AG09309 (cell line): ENCODE data around the gene KCND3.

Experiments used
- DNase-seq: peaks from one replicate; pipeline ENCODE4 v3.0.0-alpha.2; 2010; ENCODE audit warnings: low read depth
- H3K4me3 ChIP-seq: 2 replicates; pipeline ENCODE4 v1.5.1; 2011; ENCODE audit warnings: mild to moderate bottlenecking, low read depth, low read length, moderate library complexity; ENCODE audit not compliant: control insufficient read depth
- TF ChIP-seq, protein P1 (sequence below): IDR thresholded peaks from 2 replicates; pipeline ENCODE4 v1.5.1; 2011; ENCODE audit warnings: mild to moderate bottlenecking, low read depth, low read length, inconsistent platforms; ENCODE audit not compliant: insufficient read depth, control insufficient read depth; ENCODE audit errors: missing control alignments

KCND3 gene

DNA sequence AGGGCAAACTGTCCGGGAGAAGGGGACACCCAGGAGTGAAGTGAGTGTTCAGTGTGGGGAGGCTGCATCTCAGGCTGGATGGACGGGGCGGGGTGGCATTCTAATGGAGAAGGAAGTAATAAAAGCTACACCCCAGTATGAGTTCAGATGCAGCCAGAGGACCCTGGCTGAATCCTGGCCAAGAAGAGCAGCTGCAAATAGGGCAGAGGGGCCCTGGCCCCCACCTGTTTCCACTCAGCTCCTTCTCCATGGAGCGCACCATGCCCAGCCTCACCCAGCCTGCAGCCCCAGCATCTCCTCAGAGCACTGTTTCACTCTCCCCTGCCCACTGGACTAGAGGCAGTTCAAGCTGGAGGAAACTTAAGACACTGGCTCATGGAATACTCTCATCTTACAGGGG is 46.4 kb downstream of the KCND3 start:
- no peak for DNase-seq
- no peak overlapping the region for H3K4me3 ChIP-seq
- TF ChIP-seq, protein P1, sequence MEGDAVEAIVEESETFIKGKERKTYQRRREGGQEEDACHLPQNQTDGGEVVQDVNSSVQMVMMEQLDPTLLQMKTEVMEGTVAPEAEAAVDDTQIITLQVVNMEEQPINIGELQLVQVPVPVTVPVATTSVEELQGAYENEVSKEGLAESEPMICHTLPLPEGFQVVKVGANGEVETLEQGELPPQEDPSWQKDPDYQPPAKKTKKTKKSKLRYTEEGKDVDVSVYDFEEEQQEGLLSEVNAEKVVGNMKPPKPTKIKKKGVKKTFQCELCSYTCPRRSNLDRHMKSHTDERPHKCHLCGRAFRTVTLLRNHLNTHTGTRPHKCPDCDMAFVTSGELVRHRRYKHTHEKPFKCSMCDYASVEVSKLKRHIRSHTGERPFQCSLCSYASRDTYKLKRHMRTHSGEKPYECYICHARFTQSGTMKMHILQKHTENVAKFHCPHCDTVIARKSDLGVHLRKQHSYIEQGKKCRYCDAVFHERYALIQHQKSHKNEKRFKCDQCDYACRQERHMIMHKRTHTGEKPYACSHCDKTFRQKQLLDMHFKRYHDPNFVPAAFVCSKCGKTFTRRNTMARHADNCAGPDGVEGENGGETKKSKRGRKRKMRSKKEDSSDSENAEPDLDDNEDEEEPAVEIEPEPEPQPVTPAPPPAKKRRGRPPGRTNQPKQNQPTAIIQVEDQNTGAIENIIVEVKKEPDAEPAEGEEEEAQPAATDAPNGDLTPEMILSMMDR: no peak

DNA sequence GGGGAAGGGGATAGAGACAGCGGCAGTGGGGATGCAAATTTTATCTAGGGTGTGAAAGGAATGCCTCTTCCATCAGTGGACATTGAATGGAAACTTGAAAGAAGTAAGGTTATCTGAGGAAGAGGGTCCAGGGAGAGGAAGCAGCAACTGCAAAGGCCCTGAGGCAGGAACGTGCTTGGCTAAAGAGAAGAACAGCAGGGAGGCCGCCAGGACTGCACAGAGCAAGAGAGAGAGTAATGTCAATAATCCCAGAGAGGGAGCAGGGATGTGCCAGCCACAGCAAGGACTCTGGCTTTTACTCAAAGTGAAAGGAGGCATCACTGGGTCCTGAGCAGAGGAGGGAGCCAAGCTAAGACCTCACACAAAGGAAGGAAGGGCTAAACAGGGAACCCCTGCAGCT is 50.9 kb downstream of the KCND3 start:
- TF ChIP-seq, protein P1: no peak
- H3K4me3 ChIP-seq: no peak overlapping the region
- DNase-seq: no peak

DNA sequence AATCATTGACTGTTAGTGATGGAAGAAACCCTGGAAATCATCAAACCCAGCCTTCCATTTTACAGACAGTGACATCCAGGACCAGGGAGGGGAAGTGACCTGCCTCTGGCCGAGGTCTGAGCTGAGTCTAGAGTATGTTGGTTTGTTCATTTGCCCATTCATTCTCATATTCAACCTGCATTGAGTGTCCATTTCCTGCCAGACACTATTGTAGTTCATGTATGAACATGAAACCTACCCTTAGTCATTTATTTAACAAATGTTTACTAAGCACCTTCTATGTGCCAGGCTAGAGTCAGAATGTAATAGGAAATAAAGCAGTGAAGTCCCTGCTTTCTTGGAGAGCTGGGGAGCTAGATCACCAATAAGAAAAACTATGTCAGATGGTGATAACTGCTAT is 51.3 kb downstream of the KCND3 start:
- TF ChIP-seq, protein P1: no peak
- H3K4me3 ChIP-seq: no peak overlapping the region
- DNase-seq: no peak

DNA sequence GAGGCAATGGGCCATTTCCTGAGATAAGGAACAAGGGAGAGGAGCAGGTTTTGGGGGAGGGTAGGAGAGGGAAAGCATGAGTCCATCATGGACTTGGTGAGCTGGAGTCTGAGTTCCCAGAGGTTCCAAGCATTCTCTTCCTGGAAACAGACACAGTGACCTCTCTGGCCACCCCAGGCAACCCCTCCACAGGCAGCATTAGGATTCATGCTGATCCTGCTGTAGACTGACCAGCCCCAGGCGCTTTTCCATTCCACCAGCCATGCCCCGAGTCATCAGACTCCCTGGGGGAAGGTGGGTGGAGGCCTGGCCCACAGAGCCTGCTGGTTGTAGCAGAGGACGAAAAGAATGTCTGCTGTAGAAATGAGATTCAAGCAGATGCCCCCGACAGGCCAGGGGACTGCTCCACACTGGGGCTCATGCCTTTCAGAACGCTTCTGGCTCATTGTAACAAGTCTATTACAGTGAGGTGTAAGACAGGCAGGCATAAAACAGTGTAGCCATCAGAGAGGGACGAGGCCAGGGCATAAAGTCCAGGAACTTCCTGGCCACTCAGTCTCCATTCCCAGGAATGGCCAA is 52.2 kb downstream of the KCND3 start:
- H3K4me3 ChIP-seq: no peak overlapping the region
- no peak for DNase-seq
- TF ChIP-seq, protein P1: no peak

DNA sequence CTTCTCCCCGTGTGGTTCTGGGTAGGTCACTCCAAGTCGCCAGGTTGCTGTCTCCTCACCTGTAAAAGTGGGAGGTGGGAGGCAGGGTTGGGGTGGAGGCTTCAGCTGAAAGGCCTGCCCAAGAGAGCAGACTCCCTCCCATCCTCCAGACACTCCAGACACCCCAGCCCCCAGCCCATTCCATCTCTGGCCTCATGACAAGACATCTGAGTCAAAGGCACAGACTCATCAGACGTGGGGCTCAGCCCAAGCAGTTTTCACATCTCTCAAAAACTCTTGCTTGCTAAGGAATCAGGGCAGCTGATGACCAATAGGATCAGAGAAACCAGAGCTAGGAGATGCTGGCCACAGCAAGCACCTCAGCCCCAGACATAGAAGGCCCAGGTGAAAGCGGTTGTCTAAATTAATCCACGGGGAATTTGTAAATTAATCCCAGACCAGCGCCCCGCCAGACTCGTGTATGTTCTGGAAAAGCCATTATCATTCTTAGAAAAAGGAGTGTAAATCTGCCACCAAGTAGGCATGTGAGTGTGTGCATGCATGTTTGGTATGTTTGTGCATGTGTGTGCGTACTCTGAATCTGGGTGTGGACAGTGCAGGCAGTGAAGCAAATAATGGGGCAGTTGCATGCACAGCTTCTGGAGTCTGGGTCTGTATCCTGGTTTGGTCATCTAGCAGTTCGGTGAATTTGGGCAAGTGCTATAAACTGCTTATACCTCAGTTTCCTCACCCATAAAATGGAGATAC is 55.2 kb downstream of the KCND3 start:
- no peak overlapping the region for H3K4me3 ChIP-seq
- no peak for DNase-seq
- TF ChIP-seq, protein P1: no peak

DNA sequence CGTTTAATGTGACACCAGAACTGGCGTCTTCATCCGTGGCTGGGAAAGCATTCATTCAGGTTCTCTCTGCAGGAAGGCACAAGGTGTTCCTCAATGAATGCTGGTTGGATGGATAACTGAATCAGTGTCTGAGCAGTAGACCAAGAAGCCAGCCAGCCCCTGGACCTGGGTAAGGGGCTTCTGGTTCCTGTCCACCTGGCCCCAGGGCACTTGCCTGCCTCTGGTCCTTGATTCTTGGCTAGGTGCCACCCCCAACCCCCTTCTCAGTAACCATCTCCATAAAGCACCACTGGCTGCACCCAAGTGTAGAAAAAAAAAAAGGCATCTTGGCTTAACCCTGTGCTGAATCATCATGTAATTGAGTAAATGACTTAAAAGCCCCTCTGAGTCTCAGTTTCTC is 59.1 kb downstream of the KCND3 start:
- TF ChIP-seq, protein P1: no peak
- H3K4me3 ChIP-seq: no peak overlapping the region
- DNase-seq: no peak

DNA sequence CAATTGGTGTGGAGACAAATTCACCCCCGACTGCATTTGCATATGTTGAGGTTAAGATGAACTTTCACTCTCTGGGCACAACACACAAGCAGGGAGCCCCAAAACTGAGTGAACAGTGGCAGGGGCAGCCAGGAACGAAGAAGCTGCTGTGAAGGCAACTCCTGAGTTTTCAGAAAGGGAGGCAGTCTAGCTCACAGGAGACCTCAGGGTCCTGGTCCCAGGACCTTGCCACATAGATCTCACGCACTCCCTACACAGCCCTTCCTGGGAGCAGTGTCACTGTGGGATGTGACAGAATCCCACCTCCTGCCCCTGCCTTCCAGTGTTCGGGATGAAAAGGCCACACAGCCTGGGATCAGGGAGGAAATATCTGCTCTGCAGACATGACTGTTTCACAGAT is 60.9 kb downstream of the KCND3 start:
- no peak for DNase-seq
- TF ChIP-seq, protein P1: no peak
- H3K4me3 ChIP-seq: no peak overlapping the region
